ENCODE results near the gene NRXN3.

GRCh38 chr14:78325911-78326310 is 155.7 kb downstream of the NRXN3 start:
- TF ChIP-seq POLR2A (IDR thresholded peaks at IDR 0.05) (no peak), CTCF (IDR thresholded peaks at IDR 0.05 in 4 of 5, conservative IDR thresholded peaks at IDR 0.05 in 1 of 5) (no peak)
